Tibial nerve (tissue), 3 donors: Measurements from ENCODE around the gene RHOH.
"Not testable (repeated sequence)": the region's sequence is repeated elsewhere in the genome, so short reads cannot be mapped to it uniquely, and the experiment has no call there.

Experiments used
- POLR2A ChIP-seq, 2 donors: fragments of 450-650 bp; IDR thresholded peaks; one replicate each; pipeline ENCODE4 v1.6.1; 2017; ENCODE audit warnings: antibody characterized with exemption in 2 of 2, mild to moderate bottlenecking in 2 of 2, moderate library complexity in 2 of 2
- TF ChIP-seq, protein P1 (sequence below), 5 experiments: fragments of 200-600 bp in 3 of 5; fragments of 450-650 bp in 2 of 5; sonication (generic) in 3 of 5; IDR thresholded peaks; one replicate each; pipeline ENCODE4 v1.5.1; 2016 to 2019; ENCODE audit warnings: antibody characterized with exemption in 5 of 5, mild to moderate bottlenecking in 3 of 5, moderate library complexity in 2 of 5

DNA sequence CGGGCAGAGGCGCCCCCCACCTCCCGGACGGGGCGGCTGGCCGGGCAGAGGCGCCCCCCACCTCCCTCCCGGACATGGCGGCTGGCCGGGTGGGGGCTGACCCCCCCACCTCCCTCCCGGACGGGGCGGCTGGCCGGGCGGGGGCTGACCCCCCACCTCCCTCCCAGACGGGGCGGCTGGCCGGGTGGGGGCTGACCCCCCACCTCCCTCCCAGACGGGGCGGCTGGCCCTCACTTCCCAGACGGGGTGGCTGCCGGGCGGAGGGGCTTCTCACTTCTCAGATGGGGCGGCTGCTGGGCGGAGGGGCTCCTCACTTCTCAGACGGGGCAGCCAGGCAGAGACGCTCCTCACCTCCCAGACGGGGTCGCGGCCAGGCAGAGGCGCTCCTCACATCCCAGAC is 49.3 kb upstream of the RHOH start:
- TF ChIP-seq, protein P1, sequence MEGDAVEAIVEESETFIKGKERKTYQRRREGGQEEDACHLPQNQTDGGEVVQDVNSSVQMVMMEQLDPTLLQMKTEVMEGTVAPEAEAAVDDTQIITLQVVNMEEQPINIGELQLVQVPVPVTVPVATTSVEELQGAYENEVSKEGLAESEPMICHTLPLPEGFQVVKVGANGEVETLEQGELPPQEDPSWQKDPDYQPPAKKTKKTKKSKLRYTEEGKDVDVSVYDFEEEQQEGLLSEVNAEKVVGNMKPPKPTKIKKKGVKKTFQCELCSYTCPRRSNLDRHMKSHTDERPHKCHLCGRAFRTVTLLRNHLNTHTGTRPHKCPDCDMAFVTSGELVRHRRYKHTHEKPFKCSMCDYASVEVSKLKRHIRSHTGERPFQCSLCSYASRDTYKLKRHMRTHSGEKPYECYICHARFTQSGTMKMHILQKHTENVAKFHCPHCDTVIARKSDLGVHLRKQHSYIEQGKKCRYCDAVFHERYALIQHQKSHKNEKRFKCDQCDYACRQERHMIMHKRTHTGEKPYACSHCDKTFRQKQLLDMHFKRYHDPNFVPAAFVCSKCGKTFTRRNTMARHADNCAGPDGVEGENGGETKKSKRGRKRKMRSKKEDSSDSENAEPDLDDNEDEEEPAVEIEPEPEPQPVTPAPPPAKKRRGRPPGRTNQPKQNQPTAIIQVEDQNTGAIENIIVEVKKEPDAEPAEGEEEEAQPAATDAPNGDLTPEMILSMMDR (IDR thresholded peaks at IDR 0.05): not testable (repeated sequence)
- TF ChIP-seq POLR2A (IDR thresholded peaks at IDR 0.05): not testable (repeated sequence)
